PFSK-1 (cell line): ENCODE results near the gene CHST3.

Experiments
- POLR2AphosphoS5 ChIP-seq: IDR thresholded peaks from 2 replicates; pipeline ENCODE4 v1.6.1; 2012; ENCODE audit warnings: low read depth, mild to moderate bottlenecking, control low read depth, low read length, moderate library complexity
- SIN3A ChIP-seq: IDR thresholded peaks from 2 replicates; pipeline ENCODE4 v1.6.1; 2012; ENCODE audit warnings: mild to moderate bottlenecking, low read length, moderate library complexity, borderline replicate concordance; ENCODE audit not compliant: insufficient read depth
- TAF1 ChIP-seq: IDR thresholded peaks from 2 replicates; pipeline ENCODE4 v1.6.1; 2012; ENCODE audit warnings: low read length, control low read depth, borderline replicate concordance; ENCODE audit not compliant: insufficient read depth
- TF ChIP-seq, protein P1 (sequence below), 2 experiments: IDR thresholded peaks; 2 replicates each; pipeline versions ENCODE4 v1.6.1 to v1.8.0; 2011 to 2012; ENCODE audit warnings: low read depth in 2 of 2, low read length in 2 of 2, control low read depth in 1 of 2, inconsistent platforms in 1 of 2, mild to moderate bottlenecking in 1 of 2, moderate library complexity in 1 of 2; ENCODE audit not compliant: insufficient read depth in 1 of 2

- TF ChIP-seq POLR2AphosphoS5 (no peak), TAF1 (no peak), SIN3A (no peak)
- TF ChIP-seq, protein P1, sequence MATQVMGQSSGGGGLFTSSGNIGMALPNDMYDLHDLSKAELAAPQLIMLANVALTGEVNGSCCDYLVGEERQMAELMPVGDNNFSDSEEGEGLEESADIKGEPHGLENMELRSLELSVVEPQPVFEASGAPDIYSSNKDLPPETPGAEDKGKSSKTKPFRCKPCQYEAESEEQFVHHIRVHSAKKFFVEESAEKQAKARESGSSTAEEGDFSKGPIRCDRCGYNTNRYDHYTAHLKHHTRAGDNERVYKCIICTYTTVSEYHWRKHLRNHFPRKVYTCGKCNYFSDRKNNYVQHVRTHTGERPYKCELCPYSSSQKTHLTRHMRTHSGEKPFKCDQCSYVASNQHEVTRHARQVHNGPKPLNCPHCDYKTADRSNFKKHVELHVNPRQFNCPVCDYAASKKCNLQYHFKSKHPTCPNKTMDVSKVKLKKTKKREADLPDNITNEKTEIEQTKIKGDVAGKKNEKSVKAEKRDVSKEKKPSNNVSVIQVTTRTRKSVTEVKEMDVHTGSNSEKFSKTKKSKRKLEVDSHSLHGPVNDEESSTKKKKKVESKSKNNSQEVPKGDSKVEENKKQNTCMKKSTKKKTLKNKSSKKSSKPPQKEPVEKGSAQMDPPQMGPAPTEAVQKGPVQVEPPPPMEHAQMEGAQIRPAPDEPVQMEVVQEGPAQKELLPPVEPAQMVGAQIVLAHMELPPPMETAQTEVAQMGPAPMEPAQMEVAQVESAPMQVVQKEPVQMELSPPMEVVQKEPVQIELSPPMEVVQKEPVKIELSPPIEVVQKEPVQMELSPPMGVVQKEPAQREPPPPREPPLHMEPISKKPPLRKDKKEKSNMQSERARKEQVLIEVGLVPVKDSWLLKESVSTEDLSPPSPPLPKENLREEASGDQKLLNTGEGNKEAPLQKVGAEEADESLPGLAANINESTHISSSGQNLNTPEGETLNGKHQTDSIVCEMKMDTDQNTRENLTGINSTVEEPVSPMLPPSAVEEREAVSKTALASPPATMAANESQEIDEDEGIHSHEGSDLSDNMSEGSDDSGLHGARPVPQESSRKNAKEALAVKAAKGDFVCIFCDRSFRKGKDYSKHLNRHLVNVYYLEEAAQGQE (IDR thresholded peaks at IDR 0.05; ENCODE audit: insufficient read depth in 1 of 2, low read depth in 2 of 2, low read length in 2 of 2) = no peak
These were observed 18.3 kb downstream of the CHST3 start for GRCh38 chr10:71982269-71983178.
